Liver (tissue), 3 donors: ENCODE measurements around the gene KCNJ18.
"Not testable (repeated sequence)": the region's sequence is repeated elsewhere in the genome, so short reads cannot be mapped to it uniquely, and the experiment has no call there.

Source experiments
- CTCF ChIP-seq: fragments of 150-350 bp; IDR thresholded peaks from 2 replicates; pipeline ENCODE4 v1.5.1; 2017; ENCODE audit warnings: improper control_type of control experiment, low read depth, low read length; ENCODE audit not compliant: missing input control
- EGR1 ChIP-seq, 2 donors: IDR thresholded peaks; 2 replicates each; pipeline ENCODE4 v1.6.1; 2016 to 2018; ENCODE audit warnings: antibody characterized with exemption in 2 of 2, low read depth in 2 of 2
- FOXA1 ChIP-seq: IDR thresholded peaks from 2 replicates; pipeline ENCODE4 v1.6.1; 2016; ENCODE audit warnings: antibody characterized with exemption
- GABPA ChIP-seq, 2 donors: IDR thresholded peaks in 1 of 2; conservative IDR thresholded peaks in 1 of 2; 2 replicates each; pipeline ENCODE4 v1.6.1; 2016; ENCODE audit warnings: antibody characterized with exemption in 2 of 2, mild to moderate bottlenecking in 1 of 2, moderate library complexity in 1 of 2
- HNF4G ChIP-seq: IDR thresholded peaks from 2 replicates; pipeline ENCODE4 v1.6.1; 2016; ENCODE audit warnings: antibody characterized with exemption
- JUND ChIP-seq, 2 donors: IDR thresholded peaks; 2 replicates each; pipeline ENCODE4 v1.6.1; 2016; ENCODE audit warnings: antibody characterized with exemption in 2 of 2
- MAX ChIP-seq: IDR thresholded peaks from 2 replicates; pipeline ENCODE4 v1.6.1; 2016; ENCODE audit warnings: antibody characterized with exemption
- RAD21 ChIP-seq, 2 donors: IDR thresholded peaks; 2 replicates each; pipeline ENCODE4 v1.6.1; 2016; ENCODE audit warnings: antibody characterized with exemption in 2 of 2, mild to moderate bottlenecking in 2 of 2
- RXRA ChIP-seq, 2 donors: IDR thresholded peaks; 2 replicates each; pipeline ENCODE4 v1.6.1; 2017 to 2018; ENCODE audit warnings: antibody characterized with exemption in 2 of 2, mild to moderate bottlenecking in 1 of 2
- SP1 ChIP-seq: IDR thresholded peaks from 2 replicates; pipeline ENCODE4 v1.6.1; 2018; ENCODE audit warnings: antibody characterized with exemption, mild to moderate bottlenecking
- TAF1 ChIP-seq: conservative IDR thresholded peaks from 2 replicates; pipeline ENCODE4 v1.6.1; 2016; ENCODE audit warnings: antibody characterized with exemption, mild to moderate bottlenecking
- YY1 ChIP-seq: IDR thresholded peaks from 2 replicates; pipeline ENCODE4 v1.6.1; 2016; ENCODE audit warnings: antibody characterized with exemption, mild to moderate bottlenecking
- TF ChIP-seq, protein P1 (sequence below): IDR thresholded peaks from 2 replicates; pipeline ENCODE4 v1.6.1; 2016; ENCODE audit warnings: antibody characterized with exemption, mild to moderate bottlenecking
- TF ChIP-seq, protein P2 (sequence below): IDR thresholded peaks from 2 replicates; pipeline ENCODE4 v1.6.1; 2016; ENCODE audit warnings: antibody characterized with exemption
- donor health status: healthy.
- donor health status: healthy.

DNA sequence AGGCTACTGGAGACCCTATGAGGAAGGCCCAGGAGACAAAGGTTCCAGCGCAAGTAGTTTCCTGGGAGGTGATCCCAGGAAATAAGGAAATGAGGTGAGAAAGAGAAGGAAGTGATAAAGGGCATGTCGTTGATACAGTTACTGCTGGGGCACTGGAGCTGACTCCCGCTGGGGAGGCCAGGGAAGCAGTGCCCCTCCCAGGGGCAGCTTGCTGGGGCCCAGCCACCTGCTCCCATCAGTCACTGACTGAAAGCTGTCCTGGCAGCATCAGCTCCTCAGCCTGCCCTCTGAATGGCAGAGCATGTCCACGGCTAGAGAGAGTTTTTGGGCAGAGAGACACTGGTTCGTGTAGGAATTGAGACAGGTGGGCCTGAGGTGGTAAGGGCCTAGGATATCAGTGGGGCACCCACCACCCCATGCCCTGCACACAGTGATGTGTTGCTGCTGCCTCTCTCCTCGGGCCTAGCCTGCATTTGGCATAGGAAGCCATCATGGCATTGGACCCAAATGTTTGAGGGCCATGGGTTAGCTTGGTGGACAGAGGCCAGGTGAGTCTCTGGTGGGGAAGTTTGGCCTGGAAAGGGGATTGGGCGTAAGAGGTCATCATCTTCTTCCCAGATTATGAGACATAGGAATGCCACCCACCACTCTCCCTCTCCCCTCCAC is 4.7 kb downstream of the KCNJ18 start:
- not testable (repeated sequence) for TF ChIP-seq CTCF; TAF1; GABPA (IDR thresholded peaks at IDR 0.05 in 1 of 2, conservative IDR thresholded peaks at IDR 0.05 in 1 of 2); RXRA (IDR thresholded peaks at IDR 0.05); EGR1 (IDR thresholded peaks at IDR 0.05; ENCODE audit: low read depth in 2 of 2); RAD21 (IDR thresholded peaks at IDR 0.05); YY1; SP1; FOXA1; HNF4G; JUND (IDR thresholded peaks at IDR 0.05); MAX
- TF ChIP-seq, protein P1, sequence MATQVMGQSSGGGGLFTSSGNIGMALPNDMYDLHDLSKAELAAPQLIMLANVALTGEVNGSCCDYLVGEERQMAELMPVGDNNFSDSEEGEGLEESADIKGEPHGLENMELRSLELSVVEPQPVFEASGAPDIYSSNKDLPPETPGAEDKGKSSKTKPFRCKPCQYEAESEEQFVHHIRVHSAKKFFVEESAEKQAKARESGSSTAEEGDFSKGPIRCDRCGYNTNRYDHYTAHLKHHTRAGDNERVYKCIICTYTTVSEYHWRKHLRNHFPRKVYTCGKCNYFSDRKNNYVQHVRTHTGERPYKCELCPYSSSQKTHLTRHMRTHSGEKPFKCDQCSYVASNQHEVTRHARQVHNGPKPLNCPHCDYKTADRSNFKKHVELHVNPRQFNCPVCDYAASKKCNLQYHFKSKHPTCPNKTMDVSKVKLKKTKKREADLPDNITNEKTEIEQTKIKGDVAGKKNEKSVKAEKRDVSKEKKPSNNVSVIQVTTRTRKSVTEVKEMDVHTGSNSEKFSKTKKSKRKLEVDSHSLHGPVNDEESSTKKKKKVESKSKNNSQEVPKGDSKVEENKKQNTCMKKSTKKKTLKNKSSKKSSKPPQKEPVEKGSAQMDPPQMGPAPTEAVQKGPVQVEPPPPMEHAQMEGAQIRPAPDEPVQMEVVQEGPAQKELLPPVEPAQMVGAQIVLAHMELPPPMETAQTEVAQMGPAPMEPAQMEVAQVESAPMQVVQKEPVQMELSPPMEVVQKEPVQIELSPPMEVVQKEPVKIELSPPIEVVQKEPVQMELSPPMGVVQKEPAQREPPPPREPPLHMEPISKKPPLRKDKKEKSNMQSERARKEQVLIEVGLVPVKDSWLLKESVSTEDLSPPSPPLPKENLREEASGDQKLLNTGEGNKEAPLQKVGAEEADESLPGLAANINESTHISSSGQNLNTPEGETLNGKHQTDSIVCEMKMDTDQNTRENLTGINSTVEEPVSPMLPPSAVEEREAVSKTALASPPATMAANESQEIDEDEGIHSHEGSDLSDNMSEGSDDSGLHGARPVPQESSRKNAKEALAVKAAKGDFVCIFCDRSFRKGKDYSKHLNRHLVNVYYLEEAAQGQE, result not testable (repeated sequence)
- TF ChIP-seq, protein P2, sequence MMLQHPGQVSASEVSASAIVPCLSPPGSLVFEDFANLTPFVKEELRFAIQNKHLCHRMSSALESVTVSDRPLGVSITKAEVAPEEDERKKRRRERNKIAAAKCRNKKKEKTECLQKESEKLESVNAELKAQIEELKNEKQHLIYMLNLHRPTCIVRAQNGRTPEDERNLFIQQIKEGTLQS, result not testable (repeated sequence)
